Endothelial cell of umbilical vein (primary cell): Measurements from ENCODE around the gene TOB1. TPM values are rescaled to one million over a fixed set of nuclear protein-coding genes. Genes with fewer than 3 reads are reported as not detected.
A peak's percentile ranks its signal among the peaks of the same experiment; 100 is the strongest.

Experiments used
- BruUV-seq: library from RNA; stranded (reverse); fragments of 400-500 nt; replicated peaks from 2 replicates; lab custom pipeline; 2021; lab: Mats Ljungman, UMichigan
- CTCF ChIA-PET: fragments of 300-600, 350-600 bp; sonication (Branson Sonifier 250); formaldehyde crosslinking; loops from one replicate; lab custom pipeline; 2021; ENCODE audit warnings: antibody characterized with exemption, inconsistent platforms; lab: Charles Lee
- POLR2A ChIA-PET: fragments of 300-600, 350-600 bp; sonication (Branson Sonifier 250); formaldehyde crosslinking; loops from one replicate; lab custom pipeline; 2021; ENCODE audit warnings: antibody characterized with exemption, inconsistent platforms; lab: Charles Lee
- DNase-seq: peaks from one replicate; pipeline ENCODE4 v3.0.0-alpha.2; 2011; ENCODE audit warnings: low read depth, low spot score
- FAIRE-seq: peaks from 2 replicates; lab custom pipeline; 2011; peaks lifted over from hg19 to GRCh38; lab: Jason Lieb, UNC
- H2AFZ ChIP-seq: 2 replicates; pipeline ENCODE4 v1.6.0; 2012; ENCODE audit warnings: low read depth, low read length, control low read depth, inconsistent platforms
- H3K27ac ChIP-seq: 2 replicates; pipeline ENCODE4 v1.5.1; 2011; ENCODE audit warnings: low read depth, mild to moderate bottlenecking, control low read depth, low read length, moderate library complexity; ENCODE audit not compliant: insufficient read depth
- H3K27me3 ChIP-seq, 2 experiments: 2 replicates each; pipeline versions ENCODE4 v1.6.0 to v1.6.1; 2011; ENCODE audit warnings: low read length in 2 of 2, mixed read lengths in 1 of 2; ENCODE audit not compliant: control insufficient read depth in 2 of 2, insufficient read depth in 2 of 2
- H3K36me3 ChIP-seq, 2 experiments: 2 replicates in 1 of 2; 3 replicates in 1 of 2; pipeline ENCODE4 v1.5.1; 2011; ENCODE audit warnings: low read length in 2 of 2, mild to moderate bottlenecking in 1 of 2, moderate library complexity in 1 of 2; ENCODE audit not compliant: control insufficient read depth in 2 of 2, insufficient read depth in 2 of 2; ENCODE audit errors: extremely low read depth in 1 of 2
- H3K4me1 ChIP-seq: 3 replicates; pipeline ENCODE4 v1.5.1; 2011; ENCODE audit warnings: mild to moderate bottlenecking, low read length; ENCODE audit not compliant: control insufficient read depth, insufficient read depth; ENCODE audit errors: extremely low read depth
- H3K4me2 ChIP-seq: 2 replicates; pipeline ENCODE4 v1.6.1; 2011; ENCODE audit warnings: low read length, control low read depth, mixed read lengths; ENCODE audit not compliant: insufficient read depth
- H3K4me3 ChIP-seq, 3 experiments: fragments of 200-600 bp in 1 of 3; sonication (generic), shearing (Covaris generic) in 1 of 3; replicated peaks in 1 of 3; 2 replicates each; pipeline ENCODE4 v1.5.1; 2011 to 2016; ENCODE audit warnings: control low read depth in 3 of 3, low read length in 3 of 3, mild to moderate bottlenecking in 2 of 3, inconsistent platforms in 1 of 3, low read depth in 1 of 3, moderate library complexity in 1 of 3; ENCODE audit not compliant: insufficient read depth in 1 of 3
- H3K79me2 ChIP-seq: 2 replicates; pipeline ENCODE4 v1.6.0; 2012; ENCODE audit warnings: low read length, inconsistent platforms; ENCODE audit not compliant: control insufficient read depth, insufficient read depth
- H3K9ac ChIP-seq: replicated peaks from 2 replicates; pipeline ENCODE3; 2011; ENCODE audit warnings: low read length, control low read depth; ENCODE audit not compliant: insufficient read depth; ENCODE audit errors: extremely low read depth
- H3K9me1 ChIP-seq: replicated peaks from 3 replicates; pipeline ENCODE4 v1.6.0; 2011; ENCODE audit warnings: mild to moderate bottlenecking, low read length; ENCODE audit not compliant: control insufficient read depth, insufficient read depth; ENCODE audit errors: extremely low read depth
- H3K9me3 ChIP-seq: replicated peaks from 2 replicates; pipeline ENCODE4 v1.5.1; 2012; ENCODE audit warnings: low read length, inconsistent platforms; ENCODE audit not compliant: control insufficient read depth, insufficient read depth
- H4K20me1 ChIP-seq: replicated peaks from 2 replicates; pipeline ENCODE3; 2011; ENCODE audit warnings: mild to moderate bottlenecking, low read length; ENCODE audit not compliant: control insufficient read depth, insufficient read depth; ENCODE audit errors: extremely low read depth
- EZH2 ChIP-seq: IDR thresholded peaks from 2 replicates; pipeline ENCODE4 v1.6.1; 2012; ENCODE audit warnings: borderline replicate concordance, low read depth, mild to moderate bottlenecking, moderate library complexity, low read length, inconsistent platforms; ENCODE audit not compliant: severe bottlenecking
- FOS ChIP-seq: IDR thresholded peaks from 2 replicates; pipeline ENCODE4 v1.6.1; 2011; ENCODE audit warnings: mild to moderate bottlenecking, low read length, moderate library complexity, borderline replicate concordance; ENCODE audit not compliant: insufficient read depth
- GATA2 ChIP-seq: IDR thresholded peaks from 2 replicates; pipeline ENCODE4 v1.7.0; 2011; ENCODE audit warnings: low read depth, mild to moderate bottlenecking, moderate library complexity, mixed read lengths, low read length; ENCODE audit not compliant: insufficient read length, insufficient read depth
- JUN ChIP-seq: IDR thresholded peaks from 2 replicates; pipeline ENCODE4 v1.6.1; 2011; ENCODE audit warnings: borderline replicate concordance, low read depth; ENCODE audit not compliant: insufficient read length, insufficient read depth
- MYC ChIP-seq: IDR thresholded peaks from one replicate; pipeline ENCODE4 v1.6.1; 2011; ENCODE audit warnings: mild to moderate bottlenecking, low read depth, low read length
- POLR2A ChIP-seq: IDR thresholded peaks from 2 replicates; pipeline ENCODE4 v1.6.1; 2012; ENCODE audit warnings: low read depth, mild to moderate bottlenecking, control low read depth, low read length
- POLR2AphosphoS5 ChIP-seq: IDR thresholded peaks from 2 replicates; pipeline ENCODE4 v1.6.1; 2012; ENCODE audit warnings: low read depth, mild to moderate bottlenecking, control low read depth, low read length, moderate library complexity; ENCODE audit not compliant: insufficient read depth
- dilution Hi-C: fragments of 300-500 bp; cut with MboI; formaldehyde crosslinking; loops from one replicate; pipeline ENCODE4 v1.15.0; 2019; ENCODE audit warnings: low sequenced_read_pairs; ENCODE audit not compliant: extremely low pct_ligation_motif_present
- intact Hi-C: fragments of 100-400 bp; cut with micrococcal nuclease; formaldehyde crosslinking; loops from one replicate; pipeline ENCODE4 v1.10.0; 2022
- polyA plus RNA-seq, 4 experiments: library from polyadenylated mRNA; depleted of rRNA in 3 of 4; stranded (reverse) in 3 of 4; unstranded in 1 of 4; fragments of >200 nt; gene quantifications; 2 replicates each; pipeline versions ENCODE4 v1.2.1 to v1.2.3, GENCODE V29; 2011 to 2012; ENCODE audit warnings: missing spikeins in 1 of 4
- total RNA-seq: library from RNA; stranded (reverse); gene quantifications from 2 replicates; pipeline ENCODE4 v1.2.3, GENCODE V29; 2021
- TF ChIP-seq, protein P1 (sequence below), 2 donors: IDR thresholded peaks; 1 replicate in 1 of 2; 2 replicates in 1 of 2; pipeline ENCODE4 v1.5.1; 2011; ENCODE audit warnings: low read length in 2 of 2, mild to moderate bottlenecking in 2 of 2, moderate library complexity in 2 of 2, control low read depth in 1 of 2, inconsistent platforms in 1 of 2, low read depth in 1 of 2; ENCODE audit not compliant: insufficient read depth in 1 of 2; ENCODE audit errors: extremely low read depth in 1 of 2
- TF ChIP-seq, protein P2 (sequence below): IDR thresholded peaks from 2 replicates; pipeline ENCODE4 v1.6.1; 2011; ENCODE audit not compliant: insufficient read depth, insufficient read length

Gene TOB1
- total and polyA plus RNA-seq, 2 donors (not counting 3 experiments of a cell fraction or from before 2014, with no cell fraction given) = 3.3 to 12.9 TPM

DNA sequence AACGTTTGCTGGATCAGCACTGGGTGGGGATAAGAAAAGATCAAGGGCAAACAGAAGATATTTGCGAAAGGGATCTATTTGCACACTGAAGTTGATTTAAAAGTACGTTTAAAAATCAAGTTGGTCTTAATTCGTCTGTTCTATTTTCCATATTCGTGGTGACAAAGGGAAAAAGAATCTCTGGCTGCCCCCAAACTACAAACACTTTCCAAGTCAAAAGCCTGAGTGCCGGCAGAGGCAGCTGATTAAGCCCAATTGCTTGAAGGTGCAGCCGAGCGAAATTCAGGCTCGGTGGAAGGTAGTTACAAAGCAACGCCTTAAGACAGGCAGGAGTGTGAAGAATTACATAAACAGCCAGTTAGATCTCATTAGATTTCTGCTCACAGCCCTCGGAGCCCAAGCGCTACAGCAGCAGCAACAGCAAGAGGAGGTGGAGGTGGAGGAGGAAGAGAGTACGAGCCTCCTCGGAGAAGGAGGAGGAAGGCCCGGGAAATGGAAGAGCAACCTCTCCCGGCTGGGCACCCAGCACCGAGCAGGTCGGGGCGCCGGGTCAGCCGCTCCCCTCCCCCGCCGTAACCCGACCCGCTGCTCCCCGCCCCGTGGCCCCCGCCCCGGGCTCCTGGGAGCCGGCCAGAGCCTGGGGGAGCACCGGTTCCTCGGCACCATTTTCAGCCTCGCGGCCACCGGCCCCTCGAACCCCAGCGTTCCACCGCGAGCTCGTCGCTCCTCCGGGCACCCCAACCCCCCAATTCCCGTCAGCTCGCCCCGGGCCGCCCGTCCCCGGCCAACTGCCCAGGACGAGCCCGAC is 890 bp downstream of the TOB1 start:
- POLR2A ChIA-PET = interaction anchor here (0.7 to 2.9 kb wide), 14 partner anchors 10 to 255 kb away, joined by 3 to 67 read pairs (median 8); partner anchors contain the start of gene SPAG9
- peak; percentile 63 for DNase-seq
- Histone ChIP-seq H3K36me3 (peaks cover 2 to 5% of the 10 kb centered on the region in 2 experiments), H2AFZ (peak overlapping the region; percentile 22), H3K4me3 (peak overlapping the region; percentile 29 to 82 (median 63)), H3K79me2 (peaks cover 4% of the 10 kb centered on the region), H3K4me2 (peak overlapping the region; percentile 96), H3K9me3 (no peaks in the 10 kb centered on the region), H3K27ac (no peak overlapping the region), H4K20me1 (no peaks in the 10 kb centered on the region), H3K27me3 (no peaks in the 10 kb centered on the region), H3K9ac (peak overlapping the region; percentile 73), H3K9me1 (no peaks in the 10 kb centered on the region), H3K4me1 (peaks cover 11% of the 10 kb centered on the region)
- FAIRE-seq = peak; percentile 67
- TF ChIP-seq POLR2AphosphoS5 (peak; percentile 44), GATA2 (no peak), EZH2 (no peak)
- intact Hi-C loops = loop anchor here (5.0 kb wide), 1 partner anchor 397 kb away; the partner anchor contains the start of genes MBTD1 and UTP18
- CTCF ChIA-PET = interaction anchor here (1.0 to 8.0 kb wide), 5 partner anchors 14 to 136 kb away, joined by 3 to 149 read pairs (median 5); no protein-coding TSS in a partner anchor
- dilution Hi-C loops = no loop called here
- TSS peak; percentile 43 for BruUV-seq

DNA sequence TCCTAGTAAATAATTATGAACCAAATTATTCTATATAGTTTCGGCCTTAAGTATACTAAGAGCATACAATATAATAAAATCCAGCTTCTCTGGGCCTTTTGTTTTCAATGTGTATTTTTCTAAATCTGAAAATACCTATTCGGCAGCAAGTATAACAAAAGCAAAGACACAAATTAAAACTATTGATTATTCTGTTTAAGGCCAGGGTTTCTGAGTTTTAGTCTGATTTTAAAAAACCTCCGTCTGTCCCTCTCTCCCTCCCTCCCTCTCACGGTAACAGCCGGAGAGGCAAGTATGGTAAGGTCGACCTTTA is 1.5 kb downstream of the TOB1 start:
- intact Hi-C loops (loop anchor here (5.0 kb wide), 1 partner anchor 398 kb away; the partner anchor contains the start of genes MBTD1 and UTP18), dilution Hi-C loops (no loop called here)
- no peak for TF ChIP-seq POLR2A
- no peak for TF ChIP-seq JUN
- no peak for TF ChIP-seq POLR2AphosphoS5
- TF ChIP-seq, protein P1, sequence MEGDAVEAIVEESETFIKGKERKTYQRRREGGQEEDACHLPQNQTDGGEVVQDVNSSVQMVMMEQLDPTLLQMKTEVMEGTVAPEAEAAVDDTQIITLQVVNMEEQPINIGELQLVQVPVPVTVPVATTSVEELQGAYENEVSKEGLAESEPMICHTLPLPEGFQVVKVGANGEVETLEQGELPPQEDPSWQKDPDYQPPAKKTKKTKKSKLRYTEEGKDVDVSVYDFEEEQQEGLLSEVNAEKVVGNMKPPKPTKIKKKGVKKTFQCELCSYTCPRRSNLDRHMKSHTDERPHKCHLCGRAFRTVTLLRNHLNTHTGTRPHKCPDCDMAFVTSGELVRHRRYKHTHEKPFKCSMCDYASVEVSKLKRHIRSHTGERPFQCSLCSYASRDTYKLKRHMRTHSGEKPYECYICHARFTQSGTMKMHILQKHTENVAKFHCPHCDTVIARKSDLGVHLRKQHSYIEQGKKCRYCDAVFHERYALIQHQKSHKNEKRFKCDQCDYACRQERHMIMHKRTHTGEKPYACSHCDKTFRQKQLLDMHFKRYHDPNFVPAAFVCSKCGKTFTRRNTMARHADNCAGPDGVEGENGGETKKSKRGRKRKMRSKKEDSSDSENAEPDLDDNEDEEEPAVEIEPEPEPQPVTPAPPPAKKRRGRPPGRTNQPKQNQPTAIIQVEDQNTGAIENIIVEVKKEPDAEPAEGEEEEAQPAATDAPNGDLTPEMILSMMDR (IDR thresholded peaks at IDR 0.05; ENCODE audit: extremely low read depth in 1 of 2, insufficient read depth in 1 of 2, low read depth in 1 of 2, low read length in 2 of 2) = no peak
- no peak for TF ChIP-seq GATA2
- TF ChIP-seq, protein P2, sequence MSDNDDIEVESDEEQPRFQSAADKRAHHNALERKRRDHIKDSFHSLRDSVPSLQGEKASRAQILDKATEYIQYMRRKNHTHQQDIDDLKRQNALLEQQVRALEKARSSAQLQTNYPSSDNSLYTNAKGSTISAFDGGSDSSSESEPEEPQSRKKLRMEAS = no peak
- no peak for TF ChIP-seq EZH2
- TF ChIP-seq MYC = no peak
- no peak for TF ChIP-seq FOS
- ChIA-PET CTCF (interaction anchor here (7.5 to 8.0 kb wide), 2 partner anchors 14 to 88 kb away, joined by 125 to 149 read pairs; no protein-coding TSS in a partner anchor), POLR2A (interaction anchor here (2.3 to 2.9 kb wide), 4 partner anchors 11 to 256 kb away, joined by 10 to 67 read pairs (median 21); partner anchors contain the start of gene SPAG9)
- Histone ChIP-seq H3K4me2 (peak overlapping the region; percentile 96), H4K20me1 (no peaks in the 10 kb centered on the region), H3K9ac (peak overlapping the region; percentile 73), H3K9me1 (no peaks in the 10 kb centered on the region), H3K4me1 (peaks cover 11% of the 10 kb centered on the region), H3K79me2 (peaks cover 4% of the 10 kb centered on the region), H3K27me3 (no peaks in the 10 kb centered on the region), H3K9me3 (no peaks in the 10 kb centered on the region), H3K27ac (no peak overlapping the region), H3K36me3 (peaks cover 2 to 5% of the 10 kb centered on the region in 2 experiments), H2AFZ (peak overlapping the region; percentile 22), H3K4me3 (peak overlapping the region; percentile 29 to 82 (median 63))
- FAIRE-seq (no peak), DNase-seq (no peak)
- BruUV-seq = no TSS peak
